ENCODE data around the gene ARID1B.
"Not testable (repeated sequence)": the region's sequence is repeated elsewhere in the genome, so short reads cannot be mapped to it uniquely, and the experiment has no call there.

The ARID1B gene

GRCh38 chr6:156944412-156944811 lies 167.2 kb downstream of the ARID1B start:
- DNase-seq: no peak

- not testable (repeated sequence) for DNase-seq
Measured at GRCh38 chr6:156945789-156946172, 168.6 kb downstream of the ARID1B start.

- no peak for DNase-seq
Measured at GRCh38 chr6:156946370-156946936, 169.3 kb downstream of the ARID1B start.

GRCh38 chr6:156948277-156948676 lies 171.1 kb downstream of the ARID1B start:
- DNase-seq: no peak

- peak; percentile 6 for DNase-seq
Measured at GRCh38 chr6:156948807-156949206, 171.6 kb downstream of the ARID1B start.

- DNase-seq: no peak
Measured at GRCh38 chr6:156949376-156949775, 172.2 kb downstream of the ARID1B start.

- DNase-seq: no peak
Measured at GRCh38 chr6:156950084-156950483, 172.9 kb downstream of the ARID1B start.

- no peak for DNase-seq
Measured at GRCh38 chr6:156950531-156950930, 173.4 kb downstream of the ARID1B start.

GRCh38 chr6:156952401-156952800 lies 175.2 kb downstream of the ARID1B start:
- DNase-seq: no peak

GRCh38 chr6:156953127-156953478 lies 175.9 kb downstream of the ARID1B start:
- no peak for DNase-seq

- DNase-seq: peak; percentile 31
Measured at GRCh38 chr6:156953479-156954146, 176.4 kb downstream of the ARID1B start.

- no peak for DNase-seq
Measured at GRCh38 chr6:156954191-156954590, 177.0 kb downstream of the ARID1B start.

- no peak for DNase-seq
Measured at GRCh38 chr6:156954816-156955215, 177.6 kb downstream of the ARID1B start.

GRCh38 chr6:156955494-156956183 lies 178.5 kb downstream of the ARID1B start:
- no peak for DNase-seq

- DNase-seq: no peak
Measured at GRCh38 chr6:156956286-156956685, 179.1 kb downstream of the ARID1B start.

- peak; percentile 72 for DNase-seq
Measured at GRCh38 chr6:156957931-156958547, 180.9 kb downstream of the ARID1B start.

- no peak for DNase-seq
Measured at GRCh38 chr6:156960525-156960924, 183.3 kb downstream of the ARID1B start.

- DNase-seq: no peak
Measured at GRCh38 chr6:156961282-156961892, 184.2 kb downstream of the ARID1B start.

- DNase-seq: peak; percentile 64
Measured at GRCh38 chr6:156963712-156964700, 186.8 kb downstream of the ARID1B start.

GRCh38 chr6:156967852-156968251 lies 190.7 kb downstream of the ARID1B start:
- DNase-seq: no peak

- no peak for DNase-seq
Measured at GRCh38 chr6:156969233-156969632, 192.1 kb downstream of the ARID1B start.

- DNase-seq: no peak
Measured at GRCh38 chr6:156970595-156971112, 193.5 kb downstream of the ARID1B start.

Measured in activated CD4-positive, alpha-beta T cell treated with anti-CD3 and anti-CD28 coated beads, Interleukin-2, amount 50 U/mL, for 16 hours (primary cell).